GM12878 (cell line): ENCODE measurements around the gene EMID1.

Experiments used
- E2F8 ChIP-seq: fragments of 450-650 bp; IDR thresholded peaks from 2 replicates; pipeline ENCODE4 v1.6.1; 2018; ENCODE audit warnings: mild to moderate bottlenecking, low read depth, moderate library complexity; ENCODE audit not compliant: partially characterized antibody
- FOXK2 ChIP-seq: fragments of 450-650 bp; IDR thresholded peaks from 2 replicates; pipeline ENCODE4 v1.6.1; 2017; ENCODE audit warnings: mild to moderate bottlenecking, moderate library complexity
- POLR2A ChIP-seq: IDR thresholded peaks from 2 replicates; pipeline ENCODE4 v1.6.1; 2011; ENCODE audit warnings: low read depth, mild to moderate bottlenecking, low read length
- RAD21 ChIP-seq: IDR thresholded peaks from 2 replicates; pipeline ENCODE4 v1.6.1; 2011; ENCODE audit warnings: mild to moderate bottlenecking, low read depth, low read length, moderate library complexity; ENCODE audit not compliant: insufficient read depth

- TF ChIP-seq RAD21 (no peak), POLR2A (no peak), FOXK2 (no peak), E2F8 (no peak)
Measured at GRCh38 chr22:29213493-29213892, 7.8 kb downstream of the EMID1 start.
